Neural progenitor cell (in vitro differentiated cells): ENCODE data around the gene TLR5. TPM values are rescaled to one million over a fixed set of nuclear protein-coding genes. Genes with fewer than 3 reads are reported as not detected.

Experiments used
- DNase-seq: peaks from one replicate; pipeline ENCODE4 v3.0.0-alpha.2; 2016; ENCODE audit warnings: low spot score
- H2AFZ ChIP-seq: fragments of 200-600 bp; sonication (generic); replicated peaks from 2 replicates; pipeline ENCODE4 v1.6.1; 2016; ENCODE audit warnings: antibody characterized with exemption
- H3F3A ChIP-seq: fragments of 200-600 bp; sonication (generic); 2 replicates; pipeline ENCODE4 v1.6.1; 2016; ENCODE audit warnings: antibody characterized with exemption, low read depth
- H3K27ac ChIP-seq: fragments of 200-600 bp; sonication (generic); 2 replicates; pipeline ENCODE4 v1.5.1; 2016; ENCODE audit warnings: mild to moderate bottlenecking
- H3K27me3 ChIP-seq: fragments of 200-600 bp; sonication (generic); 2 replicates; pipeline ENCODE4 v1.6.1; 2016; ENCODE audit warnings: mild to moderate bottlenecking, moderate library complexity
- H3K36me3 ChIP-seq: fragments of 200-600 bp; sonication (generic); 2 replicates; pipeline ENCODE4 v1.5.1; 2016
- H3K4me1 ChIP-seq: fragments of 200-600 bp; sonication (generic); 2 replicates; pipeline ENCODE4 v1.6.1; 2016; ENCODE audit warnings: mixed run types
- H3K4me2 ChIP-seq: fragments of 200-600 bp; sonication (generic); 2 replicates; pipeline ENCODE4 v1.6.1; 2016
- H3K4me3 ChIP-seq: fragments of 200-600 bp; sonication (generic); 2 replicates; pipeline ENCODE4 v1.5.1; 2016
- H3K79me2 ChIP-seq: fragments of 200-600 bp; sonication (generic); 2 replicates; pipeline ENCODE4 v1.6.1; 2016; ENCODE audit warnings: low read depth
- H3K9ac ChIP-seq: fragments of 200-600 bp; sonication (generic); 2 replicates; pipeline ENCODE4 v1.6.1; 2016
- H3K9me3 ChIP-seq: fragments of 200-600 bp; sonication (generic); 2 replicates; pipeline ENCODE4 v1.5.1; 2016; ENCODE audit warnings: low read depth
- H4K20me1 ChIP-seq: fragments of 200-600 bp; sonication (generic); 2 replicates; pipeline ENCODE4 v1.6.1; 2016; ENCODE audit warnings: low read depth
- H3K27ac Mint-ChIP-seq: 3 replicates; pipeline ENCODE4 v1.8.0; 2021; ENCODE audit warnings: mixed read lengths
- H3K27me3 Mint-ChIP-seq: 2 replicates; pipeline ENCODE4 v1.8.0; 2022; ENCODE audit warnings: low read depth, mild to moderate bottlenecking, inconsistent platforms, moderate library complexity, mixed read lengths; ENCODE audit not compliant: insufficient read depth
- H3K36me3 Mint-ChIP-seq: 3 replicates; pipeline ENCODE4 v1.8.0; 2021; ENCODE audit warnings: mixed read lengths
- H3K4me1 Mint-ChIP-seq: 3 replicates; pipeline ENCODE4 v1.8.0; 2021; ENCODE audit warnings: mixed read lengths
- H3K4me3 Mint-ChIP-seq: 3 replicates; pipeline ENCODE4 v1.8.0; 2021; ENCODE audit warnings: mild to moderate bottlenecking, moderate library complexity, mixed read lengths
- H3K9me3 Mint-ChIP-seq: 3 replicates; pipeline ENCODE4 v1.8.0; 2020; ENCODE audit warnings: mixed read lengths
- EZH2 ChIP-seq: fragments of 200-600 bp; sonication (generic); IDR thresholded peaks from 2 replicates; pipeline ENCODE4 v1.6.1; 2017; ENCODE audit warnings: antibody characterized with exemption, mild to moderate bottlenecking, moderate library complexity
- EZH2phosphoT487 ChIP-seq: fragments of 200-600 bp; sonication (generic); IDR thresholded peaks from 2 replicates; pipeline ENCODE4 v1.6.1; 2017; ENCODE audit warnings: antibody characterized with exemption
- total RNA-seq: library from RNA; depleted of rRNA; stranded (reverse); fragments of >200 nt; gene quantifications from 2 replicates; pipeline ENCODE4 v1.2.3, GENCODE V29; 2015; ENCODE audit warnings: low replicate concordance
- TF ChIP-seq, protein P1 (sequence below): fragments of 200-600 bp; sonication (generic); IDR thresholded peaks from 2 replicates; pipeline ENCODE4 v1.5.1; 2017; ENCODE audit warnings: antibody characterized with exemption, mild to moderate bottlenecking

Gene TLR5
- total RNA-seq, 1 donor from 2014 or later: 0.30 TPM

DNA sequence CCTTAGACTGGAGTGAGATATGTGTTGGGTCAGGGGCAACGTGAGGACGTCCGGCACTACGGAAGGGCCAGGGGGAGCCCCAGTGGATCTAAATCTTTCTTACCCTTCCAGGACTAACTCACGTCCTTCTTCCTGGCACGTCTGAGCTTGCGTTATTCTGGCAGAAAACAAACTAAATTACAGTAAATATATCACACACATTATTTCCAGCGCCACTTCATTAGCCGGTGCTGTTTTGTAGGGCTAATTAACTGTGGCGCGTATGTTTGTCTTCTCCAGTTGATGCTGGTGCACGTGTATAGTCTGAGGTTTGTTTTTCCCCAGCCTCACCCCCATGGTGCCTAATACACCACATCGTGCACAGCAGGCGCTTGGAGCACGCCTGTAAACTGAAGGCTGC, 59.2 kb downstream of the TLR5 start:
- H3K36me3 Mint-ChIP-seq: peaks cover 1% of the 10 kb centered on the region
- Histone ChIP-seq H3K9me3 (no peaks in the 10 kb centered on the region), H3K9ac (no peak overlapping the region), H3K27ac (no peak overlapping the region), H3K4me1 (no peaks in the 10 kb centered on the region), H3K27me3 (no peaks in the 10 kb centered on the region), H3K36me3 (no peaks in the 10 kb centered on the region), H3K4me3 (no peak overlapping the region), H3K79me2 (no peaks in the 10 kb centered on the region), H4K20me1 (no peaks in the 10 kb centered on the region), H2AFZ (no peak overlapping the region), H3K4me2 (no peak overlapping the region), H3F3A (peaks cover 4% of the 10 kb centered on the region)
- TF ChIP-seq, protein P1, sequence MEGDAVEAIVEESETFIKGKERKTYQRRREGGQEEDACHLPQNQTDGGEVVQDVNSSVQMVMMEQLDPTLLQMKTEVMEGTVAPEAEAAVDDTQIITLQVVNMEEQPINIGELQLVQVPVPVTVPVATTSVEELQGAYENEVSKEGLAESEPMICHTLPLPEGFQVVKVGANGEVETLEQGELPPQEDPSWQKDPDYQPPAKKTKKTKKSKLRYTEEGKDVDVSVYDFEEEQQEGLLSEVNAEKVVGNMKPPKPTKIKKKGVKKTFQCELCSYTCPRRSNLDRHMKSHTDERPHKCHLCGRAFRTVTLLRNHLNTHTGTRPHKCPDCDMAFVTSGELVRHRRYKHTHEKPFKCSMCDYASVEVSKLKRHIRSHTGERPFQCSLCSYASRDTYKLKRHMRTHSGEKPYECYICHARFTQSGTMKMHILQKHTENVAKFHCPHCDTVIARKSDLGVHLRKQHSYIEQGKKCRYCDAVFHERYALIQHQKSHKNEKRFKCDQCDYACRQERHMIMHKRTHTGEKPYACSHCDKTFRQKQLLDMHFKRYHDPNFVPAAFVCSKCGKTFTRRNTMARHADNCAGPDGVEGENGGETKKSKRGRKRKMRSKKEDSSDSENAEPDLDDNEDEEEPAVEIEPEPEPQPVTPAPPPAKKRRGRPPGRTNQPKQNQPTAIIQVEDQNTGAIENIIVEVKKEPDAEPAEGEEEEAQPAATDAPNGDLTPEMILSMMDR: no peak
- TF ChIP-seq EZH2 (no peak), EZH2phosphoT487 (no peak)
- DNase-seq: no peak
- no peaks in the 10 kb centered on the region for H3K9me3 Mint-ChIP-seq
- H3K27me3 Mint-ChIP-seq: peaks cover 3% of the 10 kb centered on the region
- H3K27ac Mint-ChIP-seq: no peak overlapping the region
- peaks cover 27% of the 10 kb centered on the region for H3K4me1 Mint-ChIP-seq
- no peak overlapping the region for H3K4me3 Mint-ChIP-seq

- H3K9ac ChIP-seq: no peak overlapping the region
Measured at GRCh38 chr1:223082914-223083313, 60.1 kb downstream of the TLR5 start.

GRCh38 chr1:223081181-223081994, 61.7 kb downstream of the TLR5 start:
- Histone ChIP-seq H3F3A (peaks cover 4% of the 10 kb centered on the region), H3K79me2 (no peaks in the 10 kb centered on the region), H4K20me1 (no peaks in the 10 kb centered on the region), H3K9me3 (no peaks in the 10 kb centered on the region), H3K4me1 (no peaks in the 10 kb centered on the region), H3K27me3 (no peaks in the 10 kb centered on the region), H3K4me2 (peak overlapping the region; percentile 31), H2AFZ (peak overlapping the region; percentile 89), H3K27ac (no peak overlapping the region), H3K36me3 (no peaks in the 10 kb centered on the region), H3K9ac (no peak overlapping the region), H3K4me3 (no peak overlapping the region)
- Mint-ChIP-seq H3K27ac (no peak overlapping the region), H3K4me3 (no peak overlapping the region), H3K36me3 (peaks cover 1% of the 10 kb centered on the region), H3K9me3 (no peaks in the 10 kb centered on the region), H3K4me1 (peaks cover 12% of the 10 kb centered on the region), H3K27me3 (peaks cover 3% of the 10 kb centered on the region)
- TF ChIP-seq EZH2phosphoT487: no peak
- TF ChIP-seq, protein P1: peak; percentile 94
- peak; percentile 95 for DNase-seq

More at GRCh38 chr1:223082914-223083313, 60.1 kb downstream of the TLR5 start:
- Mint-ChIP-seq H3K27ac (no peak overlapping the region), H3K27me3 (peaks cover 3% of the 10 kb centered on the region), H3K9me3 (no peaks in the 10 kb centered on the region), H3K4me3 (no peak overlapping the region), H3K4me1 (peaks cover 20% of the 10 kb centered on the region), H3K36me3 (peaks cover 1% of the 10 kb centered on the region)
- TF ChIP-seq EZH2: no peak
- no peak for TF ChIP-seq EZH2phosphoT487
- TF ChIP-seq, protein P1: no peak
- Histone ChIP-seq H3K4me3 (no peak overlapping the region), H3K36me3 (no peaks in the 10 kb centered on the region), H3K4me1 (no peaks in the 10 kb centered on the region), H3F3A (peaks cover 4% of the 10 kb centered on the region), H4K20me1 (no peaks in the 10 kb centered on the region), H3K27me3 (no peaks in the 10 kb centered on the region), H3K4me2 (no peak overlapping the region), H3K79me2 (no peaks in the 10 kb centered on the region), H3K9me3 (no peaks in the 10 kb centered on the region), H2AFZ (no peak overlapping the region), H3K27ac (no peak overlapping the region)
- DNase-seq: no peak
